G401 (cell line): ENCODE results near the gene EFCAB12. TPM values are rescaled to one million over a fixed set of nuclear protein-coding genes. Genes with fewer than 3 reads are reported as not detected.

Source experiments
- DNase-seq: peaks from one replicate; pipeline ENCODE4 v3.0.0-alpha.2; 2015; ENCODE audit warnings: low spot score
- in situ Hi-C: cut with HindIII; loops from 2 replicates; pipeline ENCODE4 v1.10.0; 2016; ENCODE audit warnings: low sequenced_read_pairs, mixed read lengths
- total RNA-seq: library from RNA; depleted of rRNA; stranded (reverse); fragments of >200 nt; shearing (Covaris generic); gene quantifications from 2 replicates; pipeline ENCODE4 v1.2.3, GENCODE V29; 2014; rRNA removed

EFCAB12 gene
- total RNA-seq, 1 experiment from 2014 or later = not detected

- DNase-seq = no peak
- in situ Hi-C loops = no loop called here
These were observed 71.5 kb downstream of the EFCAB12 start for GRCh38 chr3:129356756-129357425.

GRCh38 chr3:129353589-129353941 is 74.9 kb downstream of the EFCAB12 start:
- no peak for DNase-seq
- in situ Hi-C loops = no loop called here

- DNase-seq = peak; percentile 19
- in situ Hi-C loops = no loop called here
These were observed 75.5 kb downstream of the EFCAB12 start for GRCh38 chr3:129352650-129353588.

GRCh38 chr3:129352045-129352444 is 76.4 kb downstream of the EFCAB12 start:
- DNase-seq = no peak
- in situ Hi-C loops = no loop called here

Other genes with a start within 250 kb of the EFCAB12 start
- gene CNBP, start 244.7 kb downstream of the EFCAB12 start, total RNA-seq = 379 and 384 TPM in 2 replicates
- 36.4 and 68.0 TPM in 2 replicates for gene COPG1, start 179.0 kb downstream of the EFCAB12 start, total RNA-seq
- 33.0 and 40.6 TPM in 2 replicates for gene HMCES, start 149.8 kb downstream of the EFCAB12 start, total RNA-seq
- 14.0 and 18.9 TPM in 2 replicates for gene MBD4, start 11.3 kb upstream of the EFCAB12 start, total RNA-seq
- gene IFT122, start 11.6 kb upstream of the EFCAB12 start, total RNA-seq = 14.6 and 19.9 TPM in 2 replicates
- gene RHO, start 100.0 kb upstream of the EFCAB12 start, total RNA-seq = not detected in 2 replicates
- gene H1-8, start 114.5 kb upstream of the EFCAB12 start, total RNA-seq = not detected in 2 replicates
- gene PLXND1, start 178.0 kb upstream of the EFCAB12 start, total RNA-seq = 21.2 and 54.7 TPM in 2 replicates